PC-3 (cell line): ENCODE measurements around the gene UBE2QL1.

Experiments used
- EZH2 ChIP-seq: fragments of 300-600 bp; sonication (generic); IDR thresholded peaks from one replicate; pipeline ENCODE4 v1.6.1; 2017; ENCODE audit warnings: antibody characterized with exemption, mild to moderate bottlenecking, low read length; ENCODE audit not compliant: unreplicated experiment
- TF ChIP-seq, protein P1 (sequence below): fragments of 300-600 bp; sonication (generic); conservative IDR thresholded peaks from 2 replicates; pipeline ENCODE4 v1.5.1; 2017; ENCODE audit warnings: antibody characterized with exemption, low read depth, mild to moderate bottlenecking, low read length

DNA sequence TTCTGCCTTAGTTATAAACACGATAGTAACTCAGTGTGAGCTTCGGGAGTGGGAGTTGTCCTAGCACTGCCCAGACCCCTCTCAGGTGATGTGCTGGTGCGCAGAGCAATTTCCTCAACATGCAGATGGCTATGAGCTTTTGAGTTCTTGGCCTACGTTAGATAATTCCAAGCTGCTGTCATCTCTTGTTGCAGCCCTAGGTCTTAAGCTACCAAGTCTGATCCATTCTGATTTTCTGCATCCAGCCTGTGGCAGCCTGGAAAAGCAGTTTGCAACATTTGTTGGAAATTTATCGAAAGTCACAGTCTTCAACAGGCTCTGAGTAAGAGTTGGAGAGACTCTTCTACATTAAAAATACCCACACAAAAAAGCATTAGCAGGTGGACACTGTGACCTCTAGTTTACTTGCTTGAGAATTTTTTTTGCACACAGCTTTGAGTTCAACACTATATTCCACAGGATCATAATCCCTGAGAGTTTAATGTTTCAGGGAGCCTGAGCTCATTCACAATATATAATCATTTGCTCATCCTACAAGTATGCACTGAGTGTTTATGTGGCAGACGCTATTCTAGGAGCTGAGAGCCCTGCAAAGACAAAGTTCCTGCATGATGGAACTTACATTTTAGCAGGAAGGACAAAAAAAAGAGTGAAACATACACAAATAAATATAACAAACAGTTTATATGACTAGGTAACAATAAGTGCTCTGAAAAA, 91.6 kb downstream of the UBE2QL1 start:
- TF ChIP-seq, protein P1, sequence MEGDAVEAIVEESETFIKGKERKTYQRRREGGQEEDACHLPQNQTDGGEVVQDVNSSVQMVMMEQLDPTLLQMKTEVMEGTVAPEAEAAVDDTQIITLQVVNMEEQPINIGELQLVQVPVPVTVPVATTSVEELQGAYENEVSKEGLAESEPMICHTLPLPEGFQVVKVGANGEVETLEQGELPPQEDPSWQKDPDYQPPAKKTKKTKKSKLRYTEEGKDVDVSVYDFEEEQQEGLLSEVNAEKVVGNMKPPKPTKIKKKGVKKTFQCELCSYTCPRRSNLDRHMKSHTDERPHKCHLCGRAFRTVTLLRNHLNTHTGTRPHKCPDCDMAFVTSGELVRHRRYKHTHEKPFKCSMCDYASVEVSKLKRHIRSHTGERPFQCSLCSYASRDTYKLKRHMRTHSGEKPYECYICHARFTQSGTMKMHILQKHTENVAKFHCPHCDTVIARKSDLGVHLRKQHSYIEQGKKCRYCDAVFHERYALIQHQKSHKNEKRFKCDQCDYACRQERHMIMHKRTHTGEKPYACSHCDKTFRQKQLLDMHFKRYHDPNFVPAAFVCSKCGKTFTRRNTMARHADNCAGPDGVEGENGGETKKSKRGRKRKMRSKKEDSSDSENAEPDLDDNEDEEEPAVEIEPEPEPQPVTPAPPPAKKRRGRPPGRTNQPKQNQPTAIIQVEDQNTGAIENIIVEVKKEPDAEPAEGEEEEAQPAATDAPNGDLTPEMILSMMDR, result no peak
- no peak for TF ChIP-seq EZH2
